OCI-LY1 (cell line): ENCODE results near the gene KIF25.
A peak's percentile ranks its signal among the peaks of the same experiment; 100 is the strongest.

Source experiments
- H2AFZ ChIP-seq: fragments of 200-600 bp; sonication (generic), shearing (Covaris generic); 2 replicates; pipeline ENCODE4 v1.6.0; 2014; ENCODE audit warnings: antibody characterized with exemption, mild to moderate bottlenecking, low read length
- H3F3A ChIP-seq: fragments of 200-600 bp; sonication (generic), shearing (Covaris generic); 2 replicates; pipeline ENCODE4 v1.6.0; 2014; ENCODE audit warnings: mild to moderate bottlenecking, antibody characterized with exemption, low read length, moderate library complexity; ENCODE audit not compliant: insufficient read depth
- H3K27ac ChIP-seq: fragments of 200-600 bp; sonication (generic); 2 replicates; pipeline ENCODE4 v1.5.1; 2014; ENCODE audit warnings: low read length, mixed run types, mild to moderate bottlenecking, low read depth; ENCODE audit not compliant: poor library complexity, severe bottlenecking
- H3K27me3 ChIP-seq: fragments of 200-600 bp; sonication (generic); 2 replicates; pipeline ENCODE4 v1.6.0; 2014; ENCODE audit warnings: antibody characterized with exemption, mild to moderate bottlenecking, low read length, moderate library complexity; ENCODE audit not compliant: insufficient read depth
- H3K36me3 ChIP-seq: fragments of 200-600 bp; sonication (generic); 2 replicates; pipeline ENCODE4 v1.6.1; 2014; ENCODE audit warnings: mild to moderate bottlenecking, antibody characterized with exemption, low read length, moderate library complexity, mixed read lengths; ENCODE audit not compliant: insufficient read depth
- H3K4me1 ChIP-seq: fragments of 200-600 bp; sonication (generic); 2 replicates; pipeline ENCODE4 v1.5.1; 2014; ENCODE audit warnings: mild to moderate bottlenecking, low read length, moderate library complexity; ENCODE audit not compliant: insufficient read depth, severe bottlenecking
- H3K4me2 ChIP-seq: fragments of 200-600 bp; sonication (generic), shearing (Covaris generic); 2 replicates; pipeline ENCODE4 v1.6.1; 2014; ENCODE audit warnings: low read length
- H3K4me3 ChIP-seq: fragments of 200-600 bp; sonication (generic); 2 replicates; pipeline ENCODE4 v1.5.1; 2014; ENCODE audit warnings: low read length, low read depth, mild to moderate bottlenecking, mixed read lengths; ENCODE audit not compliant: poor library complexity, severe bottlenecking
- H3K79me2 ChIP-seq: fragments of 200-600 bp; shearing (Covaris generic); 2 replicates; pipeline ENCODE4 v1.6.1; 2016; ENCODE audit warnings: mixed run types, low read length, mixed read lengths; ENCODE audit not compliant: insufficient read depth
- H3K9ac ChIP-seq: fragments of 200-600 bp; sonication (generic), shearing (Covaris generic); 2 replicates; pipeline ENCODE4 v1.6.1; 2014; ENCODE audit warnings: mild to moderate bottlenecking, low read length, mixed read lengths
- H3K9me2 ChIP-seq: fragments of 200-600 bp; sonication (generic), shearing (Covaris generic); 2 replicates; pipeline ENCODE4 v1.6.1; 2014; ENCODE audit warnings: low read depth, mild to moderate bottlenecking, low read length, mixed read lengths
- H3K9me3 ChIP-seq: fragments of 200-600 bp; shearing (Covaris generic); 2 replicates; pipeline ENCODE4 v1.6.1; 2014; ENCODE audit warnings: low read length, mixed read lengths
- H4K20me1 ChIP-seq: fragments of 200-600 bp; sonication (generic), shearing (Covaris generic); 2 replicates; pipeline ENCODE4 v1.6.0; 2016; ENCODE audit warnings: mild to moderate bottlenecking, low read length; ENCODE audit not compliant: insufficient read depth
- EZH2 ChIP-seq: fragments of 200-600 bp; sonication (generic), shearing (Covaris generic); IDR thresholded peaks from 2 replicates; pipeline ENCODE4 v1.8.0; 2017; ENCODE audit warnings: borderline replicate concordance, mixed run types, mild to moderate bottlenecking, antibody characterized with exemption, low read length, moderate library complexity, mixed read lengths
- TF ChIP-seq, protein P1 (sequence below): fragments of 200-600 bp; sonication (generic), shearing (Covaris generic); IDR thresholded peaks from 2 replicates; pipeline ENCODE4 v1.5.1; 2017; ENCODE audit warnings: mild to moderate bottlenecking, antibody characterized with exemption, low read length, moderate library complexity, mixed read lengths

The KIF25 gene

GRCh38 chr6:167966540-167966905, 30.9 kb upstream of the KIF25 start:
- Histone ChIP-seq H3K4me1 (no peaks in the 10 kb centered on the region), H3K9ac (no peak overlapping the region), H3K4me3 (no peak overlapping the region), H3K27me3 (no peaks in the 10 kb centered on the region), H3K9me2 (no peaks in the 10 kb centered on the region), H3K27ac (no peak overlapping the region), H3K9me3 (no peaks in the 10 kb centered on the region), H3F3A (no peaks in the 10 kb centered on the region), H4K20me1 (no peaks in the 10 kb centered on the region), H2AFZ (no peak overlapping the region), H3K4me2 (no peak overlapping the region), H3K36me3 (no peaks in the 10 kb centered on the region), H3K79me2 (no peaks in the 10 kb centered on the region)
- TF ChIP-seq EZH2 = no peak
- TF ChIP-seq, protein P1, sequence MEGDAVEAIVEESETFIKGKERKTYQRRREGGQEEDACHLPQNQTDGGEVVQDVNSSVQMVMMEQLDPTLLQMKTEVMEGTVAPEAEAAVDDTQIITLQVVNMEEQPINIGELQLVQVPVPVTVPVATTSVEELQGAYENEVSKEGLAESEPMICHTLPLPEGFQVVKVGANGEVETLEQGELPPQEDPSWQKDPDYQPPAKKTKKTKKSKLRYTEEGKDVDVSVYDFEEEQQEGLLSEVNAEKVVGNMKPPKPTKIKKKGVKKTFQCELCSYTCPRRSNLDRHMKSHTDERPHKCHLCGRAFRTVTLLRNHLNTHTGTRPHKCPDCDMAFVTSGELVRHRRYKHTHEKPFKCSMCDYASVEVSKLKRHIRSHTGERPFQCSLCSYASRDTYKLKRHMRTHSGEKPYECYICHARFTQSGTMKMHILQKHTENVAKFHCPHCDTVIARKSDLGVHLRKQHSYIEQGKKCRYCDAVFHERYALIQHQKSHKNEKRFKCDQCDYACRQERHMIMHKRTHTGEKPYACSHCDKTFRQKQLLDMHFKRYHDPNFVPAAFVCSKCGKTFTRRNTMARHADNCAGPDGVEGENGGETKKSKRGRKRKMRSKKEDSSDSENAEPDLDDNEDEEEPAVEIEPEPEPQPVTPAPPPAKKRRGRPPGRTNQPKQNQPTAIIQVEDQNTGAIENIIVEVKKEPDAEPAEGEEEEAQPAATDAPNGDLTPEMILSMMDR = no peak

DNA sequence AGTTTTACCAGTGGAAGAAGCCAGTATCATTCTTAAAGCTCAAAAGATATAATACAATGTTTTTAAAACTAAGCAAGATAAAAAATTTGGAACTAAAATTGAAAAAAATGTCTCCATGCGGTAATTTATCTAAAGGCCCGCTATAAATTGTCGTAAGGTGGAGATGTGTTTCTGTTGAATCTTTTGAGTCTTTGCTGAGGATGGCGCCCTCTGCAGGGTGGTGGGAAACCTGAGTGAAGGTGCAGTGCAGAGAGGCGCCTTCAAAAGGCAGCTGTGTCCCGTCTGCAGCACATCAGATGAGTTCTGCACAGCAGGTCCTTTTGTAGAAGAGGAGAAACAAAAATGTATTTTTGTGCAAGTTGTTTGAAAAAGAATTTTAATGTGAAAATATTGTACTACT, 29.4 kb upstream of the KIF25 start:
- H4K20me1 ChIP-seq = no peaks in the 10 kb centered on the region
- no peak overlapping the region for H3K4me3 ChIP-seq
- no peaks in the 10 kb centered on the region for H3K4me1 ChIP-seq
- H3K9me2 ChIP-seq = no peaks in the 10 kb centered on the region
- H3K27ac ChIP-seq = no peak overlapping the region
- H3K9ac ChIP-seq = no peak overlapping the region
- no peaks in the 10 kb centered on the region for H3K36me3 ChIP-seq
- H3K27me3 ChIP-seq = no peaks in the 10 kb centered on the region
- H3K4me2 ChIP-seq = no peak overlapping the region
- H3K79me2 ChIP-seq = no peaks in the 10 kb centered on the region
- no peak overlapping the region for H2AFZ ChIP-seq
- H3F3A ChIP-seq = no peaks in the 10 kb centered on the region
- no peak for TF ChIP-seq EZH2
- TF ChIP-seq, protein P1 = peak; percentile 70
- H3K9me3 ChIP-seq = no peaks in the 10 kb centered on the region

DNA sequence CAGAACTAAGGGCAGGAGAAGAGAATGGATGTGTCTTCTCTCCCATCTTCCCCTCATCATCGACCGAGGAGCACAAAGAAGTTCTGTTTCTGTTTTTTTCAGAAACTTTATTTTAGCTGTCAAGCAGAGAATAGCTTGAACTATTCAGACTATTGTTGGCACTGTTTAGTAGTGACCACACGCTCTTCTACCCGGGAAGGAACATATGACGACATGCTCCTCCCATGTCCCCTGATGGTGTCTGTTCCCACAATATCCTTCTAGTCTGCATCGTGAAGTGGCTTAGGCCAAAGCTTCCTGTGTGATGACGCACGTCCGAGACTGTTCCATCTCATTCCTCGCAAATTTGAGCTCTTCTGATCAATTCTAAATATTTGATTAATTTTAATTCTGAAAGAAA, 27.2 kb upstream of the KIF25 start:
- TF ChIP-seq, protein P1 = no peak
- TF ChIP-seq EZH2 = no peak
- Histone ChIP-seq H3K9me3 (no peaks in the 10 kb centered on the region), H3K79me2 (no peaks in the 10 kb centered on the region), H3K4me2 (no peak overlapping the region), H3K27ac (no peak overlapping the region), H3K4me1 (no peaks in the 10 kb centered on the region), H3K27me3 (no peaks in the 10 kb centered on the region), H3K4me3 (no peak overlapping the region), H3K9me2 (no peaks in the 10 kb centered on the region), H2AFZ (no peak overlapping the region), H3F3A (no peaks in the 10 kb centered on the region), H4K20me1 (no peaks in the 10 kb centered on the region), H3K9ac (no peak overlapping the region), H3K36me3 (no peaks in the 10 kb centered on the region)
